Mammary epithelial cell (primary cell): ENCODE data around the gene COL4A1.

ENCODE experiments used
- EZH2 ChIP-seq: IDR thresholded peaks from 2 replicates; pipeline ENCODE4 v1.6.1; 2012; ENCODE audit warnings: low read length, inconsistent platforms, borderline replicate concordance
- TF ChIP-seq, protein P1 (sequence below), 2 donors: IDR thresholded peaks in 1 of 2; conservative IDR thresholded peaks in 1 of 2; 2 replicates each; pipeline ENCODE4 v1.5.1; 2011 to 2012; ENCODE audit warnings: inconsistent platforms in 2 of 2, low read length in 2 of 2, mild to moderate bottlenecking in 2 of 2, control low read depth in 1 of 2, low read depth in 1 of 2; ENCODE audit not compliant: insufficient read depth in 1 of 2; ENCODE audit errors: extremely low read depth in 1 of 2

DNA sequence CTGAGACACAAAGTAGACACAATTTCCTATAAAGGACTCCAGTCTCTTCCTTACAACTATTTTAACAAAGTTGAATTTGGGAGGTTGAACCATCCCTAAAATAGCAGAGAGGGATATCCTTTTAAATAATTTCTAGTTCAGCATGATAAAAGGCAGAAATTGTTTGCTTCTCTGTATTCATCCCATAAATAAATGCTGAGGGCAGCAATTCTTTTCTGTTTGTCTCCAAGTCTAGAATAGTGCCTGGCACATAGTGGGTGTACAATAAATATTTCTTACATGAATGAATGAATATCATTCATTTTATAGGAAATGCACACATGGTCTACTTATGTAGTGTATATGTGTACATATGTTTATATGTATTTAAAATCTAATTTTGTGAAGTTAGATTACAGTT, 12.3 kb downstream of the COL4A1 start:
- TF ChIP-seq, protein P1, sequence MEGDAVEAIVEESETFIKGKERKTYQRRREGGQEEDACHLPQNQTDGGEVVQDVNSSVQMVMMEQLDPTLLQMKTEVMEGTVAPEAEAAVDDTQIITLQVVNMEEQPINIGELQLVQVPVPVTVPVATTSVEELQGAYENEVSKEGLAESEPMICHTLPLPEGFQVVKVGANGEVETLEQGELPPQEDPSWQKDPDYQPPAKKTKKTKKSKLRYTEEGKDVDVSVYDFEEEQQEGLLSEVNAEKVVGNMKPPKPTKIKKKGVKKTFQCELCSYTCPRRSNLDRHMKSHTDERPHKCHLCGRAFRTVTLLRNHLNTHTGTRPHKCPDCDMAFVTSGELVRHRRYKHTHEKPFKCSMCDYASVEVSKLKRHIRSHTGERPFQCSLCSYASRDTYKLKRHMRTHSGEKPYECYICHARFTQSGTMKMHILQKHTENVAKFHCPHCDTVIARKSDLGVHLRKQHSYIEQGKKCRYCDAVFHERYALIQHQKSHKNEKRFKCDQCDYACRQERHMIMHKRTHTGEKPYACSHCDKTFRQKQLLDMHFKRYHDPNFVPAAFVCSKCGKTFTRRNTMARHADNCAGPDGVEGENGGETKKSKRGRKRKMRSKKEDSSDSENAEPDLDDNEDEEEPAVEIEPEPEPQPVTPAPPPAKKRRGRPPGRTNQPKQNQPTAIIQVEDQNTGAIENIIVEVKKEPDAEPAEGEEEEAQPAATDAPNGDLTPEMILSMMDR (conservative IDR thresholded peaks at IDR 0.05 in 1 of 2, IDR thresholded peaks at IDR 0.05 in 1 of 2; ENCODE audit: extremely low read depth in 1 of 2, insufficient read depth in 1 of 2, low read depth in 1 of 2, low read length in 2 of 2) = no peak
- no peak for TF ChIP-seq EZH2
